Muscle layer of duodenum (tissue), 2 donors: Measurements from ENCODE around the gene RNF112.

Source experiments
- H3K27ac ChIP-seq: one replicate; pipeline ENCODE4 v1.7.0; 2013; ENCODE audit warnings: mild to moderate bottlenecking, low read length
- H3K27me3 ChIP-seq: one replicate; pipeline ENCODE4 v1.7.0; 2013; ENCODE audit warnings: low read depth, mild to moderate bottlenecking, control low read depth, low read length
- H3K36me3 ChIP-seq, 2 donors: one replicate each; pipeline ENCODE4 v1.7.0; 2013; ENCODE audit warnings: low read length in 2 of 2, control low read depth in 1 of 2, mild to moderate bottlenecking in 1 of 2; ENCODE audit not compliant: insufficient read depth in 2 of 2, control insufficient read depth in 1 of 2
- H3K4me1 ChIP-seq, 2 donors: one replicate each; pipeline ENCODE4 v1.7.0; 2013; ENCODE audit warnings: low read length in 2 of 2, mild to moderate bottlenecking in 2 of 2, control low read depth in 1 of 2, moderate library complexity in 1 of 2; ENCODE audit not compliant: insufficient read depth in 2 of 2, control insufficient read depth in 1 of 2
- H3K4me3 ChIP-seq, 2 donors: one replicate each; pipeline ENCODE4 v1.7.0; 2013; ENCODE audit warnings: low read length in 2 of 2, low read depth in 1 of 2, mild to moderate bottlenecking in 1 of 2
- H3K9me3 ChIP-seq, 2 donors: one replicate each; pipeline ENCODE4 v1.7.0; 2013; ENCODE audit warnings: low read length in 2 of 2, control low read depth in 1 of 2, mild to moderate bottlenecking in 1 of 2; ENCODE audit not compliant: control insufficient read depth in 1 of 2
- donor health status: healthy.

Gene RNF112

DNA sequence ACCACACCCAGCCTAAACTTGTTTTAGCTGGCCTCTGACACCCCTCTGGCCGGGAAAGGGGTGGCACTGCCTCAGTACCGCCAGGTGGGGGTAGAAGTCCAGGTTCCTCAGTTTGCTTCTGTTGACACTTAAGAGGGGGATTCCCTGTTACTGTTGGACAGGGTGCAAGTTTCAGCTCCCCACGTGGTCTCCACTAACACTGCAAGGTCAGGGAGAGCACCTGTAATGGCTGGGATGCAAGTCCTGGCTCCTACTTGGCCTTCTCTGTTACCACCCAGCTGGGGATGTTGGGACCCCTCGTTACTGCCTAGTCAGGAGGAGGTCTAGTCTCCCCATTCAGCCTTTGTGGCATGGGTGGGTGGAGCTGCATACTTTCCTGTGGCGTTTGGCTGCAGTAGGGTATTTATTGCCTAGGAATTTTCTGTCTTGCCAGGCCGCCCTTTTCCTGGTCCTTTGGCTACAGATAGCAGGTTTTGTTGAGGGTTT, 13.4 kb upstream of the RNF112 start:
- Histone ChIP-seq H3K27ac (peak overlapping the region; percentile 65), H3K4me3 (no peak overlapping the region), H3K27me3 (no peaks in the 10 kb centered on the region), H3K4me1 (peaks cover 13 to 26% of the 10 kb centered on the region in 2 donors), H3K36me3 (no peaks in the 10 kb centered on the region), H3K9me3 (no peaks in the 10 kb centered on the region)

- Histone ChIP-seq H3K9me3 (no peaks in the 10 kb centered on the region), H3K4me1 (peaks cover 13 to 23% of the 10 kb centered on the region in 2 donors), H3K27me3 (no peaks in the 10 kb centered on the region), H3K27ac (peak overlapping the region; percentile 65), H3K4me3 (no peak overlapping the region), H3K36me3 (no peaks in the 10 kb centered on the region)
Observed at GRCh38 chr17:19398301-19399181, 12.5 kb upstream of the RNF112 start.

GRCh38 chr17:19399750-19400450, 11.1 kb upstream of the RNF112 start:
- Histone ChIP-seq H3K4me3 (no peak overlapping the region), H3K27ac (no peak overlapping the region), H3K36me3 (no peaks in the 10 kb centered on the region), H3K27me3 (no peaks in the 10 kb centered on the region), H3K9me3 (no peaks in the 10 kb centered on the region), H3K4me1 (peaks cover 13 to 23% of the 10 kb centered on the region in 2 donors)

DNA sequence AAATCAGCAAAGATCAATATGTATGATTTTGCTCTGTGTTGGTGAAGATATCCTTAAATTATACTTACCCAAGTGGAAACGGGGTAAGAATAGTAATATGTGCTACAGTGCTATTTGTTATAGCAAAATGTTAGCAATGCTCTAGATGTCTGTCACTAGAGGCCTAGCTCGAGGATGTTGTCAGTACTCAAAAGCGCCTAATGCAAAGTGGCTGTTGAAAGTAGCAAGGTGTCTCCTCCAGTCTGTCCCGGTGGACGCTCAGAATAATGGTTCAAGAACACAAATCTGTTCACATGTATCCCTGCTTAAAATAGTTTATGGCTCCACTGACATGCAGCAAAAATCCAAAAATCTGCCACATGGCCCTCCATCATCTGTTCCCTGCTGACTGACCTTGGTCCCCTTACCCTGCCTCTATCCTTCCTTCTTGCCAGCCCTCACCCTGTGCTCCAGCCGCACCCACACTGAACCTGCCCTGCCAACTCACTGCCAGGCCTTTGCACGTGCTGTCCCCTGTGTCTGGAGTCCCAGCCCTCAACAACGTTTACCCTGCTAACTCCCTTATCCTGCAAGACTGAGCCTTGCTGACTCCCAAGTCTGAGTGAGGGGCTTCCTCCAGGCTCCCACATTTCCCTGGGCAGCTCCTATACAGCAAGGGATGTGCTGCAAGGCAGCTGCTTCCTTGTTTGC, 9.6 kb upstream of the RNF112 start:
- no peaks in the 10 kb centered on the region for H3K36me3 ChIP-seq
- peaks cover 13 to 23% of the 10 kb centered on the region in 2 donors for H3K4me1 ChIP-seq
- H3K27me3 ChIP-seq, result no peaks in the 10 kb centered on the region
- no peaks in the 10 kb centered on the region for H3K9me3 ChIP-seq
- no peak overlapping the region for H3K27ac ChIP-seq
- H3K4me3 ChIP-seq, result no peak overlapping the region

- H3K36me3 ChIP-seq, result no peaks in the 10 kb centered on the region
- no peaks in the 10 kb centered on the region for H3K27me3 ChIP-seq
- no peak overlapping the region for H3K4me3 ChIP-seq
- H3K9me3 ChIP-seq, result no peaks in the 10 kb centered on the region
- peaks cover 13 to 23% of the 10 kb centered on the region in 2 donors for H3K4me1 ChIP-seq
- H3K27ac ChIP-seq, result no peak overlapping the region
Observed at GRCh38 chr17:19402171-19402570, 8.9 kb upstream of the RNF112 start.

GRCh38 chr17:19403021-19403420, 8.0 kb upstream of the RNF112 start:
- no peak overlapping the region for H3K4me3 ChIP-seq
- H3K4me1 ChIP-seq, result peaks cover 9 to 23% of the 10 kb centered on the region in 2 donors
- no peaks in the 10 kb centered on the region for H3K36me3 ChIP-seq
- H3K27ac ChIP-seq, result no peak overlapping the region
- H3K27me3 ChIP-seq, result no peaks in the 10 kb centered on the region
- H3K9me3 ChIP-seq, result no peaks in the 10 kb centered on the region

DNA sequence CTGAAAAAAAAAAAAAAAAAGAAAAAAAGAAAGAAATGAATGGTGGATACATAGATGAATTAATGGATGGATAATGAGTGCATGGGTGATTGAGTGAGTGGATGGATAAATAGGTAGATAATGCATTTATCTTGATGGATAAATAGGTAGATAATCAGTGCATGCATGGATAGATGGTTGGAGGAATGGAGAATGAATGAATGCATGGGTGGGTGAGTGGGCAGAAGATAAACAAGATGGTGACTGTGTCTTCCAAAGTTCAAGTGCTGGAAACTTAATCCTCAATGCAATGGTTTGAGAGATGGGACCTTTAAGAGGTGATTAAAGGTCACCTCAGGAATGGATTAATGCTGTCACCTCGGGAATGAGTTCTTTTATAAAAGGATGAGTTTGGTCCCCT, 6.8 kb upstream of the RNF112 start:
- no peak overlapping the region for H3K4me3 ChIP-seq
- H3K36me3 ChIP-seq, result no peaks in the 10 kb centered on the region
- H3K27ac ChIP-seq, result no peak overlapping the region
- no peaks in the 10 kb centered on the region for H3K27me3 ChIP-seq
- no peaks in the 10 kb centered on the region for H3K9me3 ChIP-seq
- peaks cover 0 to 18% of the 10 kb centered on the region in 2 donors for H3K4me1 ChIP-seq

GRCh38 chr17:19405114-19405513, 5.9 kb upstream of the RNF112 start:
- peaks cover 0 to 12% of the 10 kb centered on the region in 2 donors for H3K4me1 ChIP-seq
- H3K9me3 ChIP-seq, result no peaks in the 10 kb centered on the region
- no peaks in the 10 kb centered on the region for H3K36me3 ChIP-seq
- H3K4me3 ChIP-seq, result no peak overlapping the region
- no peaks in the 10 kb centered on the region for H3K27me3 ChIP-seq
- no peak overlapping the region for H3K27ac ChIP-seq

DNA sequence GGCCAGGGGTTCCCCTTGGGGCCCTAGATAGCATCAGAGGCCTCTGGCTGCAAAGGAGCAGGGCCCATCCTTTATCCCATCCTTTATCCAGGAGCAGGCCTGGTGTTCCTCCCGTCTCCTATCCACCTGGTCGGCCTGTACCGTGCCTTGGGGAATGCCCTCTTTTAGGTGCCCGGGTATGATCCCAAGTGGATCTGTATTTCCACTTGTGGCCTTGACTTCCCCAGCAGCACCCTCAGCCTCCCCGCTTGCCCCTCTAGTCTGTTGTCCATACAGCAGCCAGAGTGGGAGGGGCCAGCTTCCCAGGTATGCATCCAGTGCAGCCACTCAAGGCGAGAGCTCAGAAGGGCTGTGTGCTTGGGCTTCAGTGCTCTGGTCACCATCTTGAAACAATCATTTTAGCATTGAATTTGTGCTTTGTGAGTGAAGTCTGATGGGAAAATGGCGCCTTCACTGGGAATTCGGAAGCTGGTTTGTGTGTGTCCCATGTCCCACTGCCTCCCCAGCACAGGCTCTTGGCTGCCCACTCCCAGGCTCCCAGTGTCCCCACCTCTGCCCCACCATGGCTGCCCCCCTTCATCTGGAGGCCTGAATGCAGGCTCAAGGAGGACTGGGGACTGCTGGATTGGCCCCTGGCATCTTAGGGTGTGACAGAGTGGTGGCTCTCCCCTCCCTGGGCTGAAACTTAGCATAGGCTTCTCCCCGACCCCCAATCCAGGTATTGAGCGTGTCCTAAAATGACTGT, 3.3 kb upstream of the RNF112 start:
- H3K36me3 ChIP-seq, result no peaks in the 10 kb centered on the region
- H3K4me3 ChIP-seq, result no peak overlapping the region
- H3K9me3 ChIP-seq, result no peaks in the 10 kb centered on the region
- H3K27ac ChIP-seq, result no peak overlapping the region
- H3K4me1 ChIP-seq, result peaks cover 4 to 6% of the 10 kb centered on the region in 2 donors
- H3K27me3 ChIP-seq, result no peaks in the 10 kb centered on the region

DNA sequence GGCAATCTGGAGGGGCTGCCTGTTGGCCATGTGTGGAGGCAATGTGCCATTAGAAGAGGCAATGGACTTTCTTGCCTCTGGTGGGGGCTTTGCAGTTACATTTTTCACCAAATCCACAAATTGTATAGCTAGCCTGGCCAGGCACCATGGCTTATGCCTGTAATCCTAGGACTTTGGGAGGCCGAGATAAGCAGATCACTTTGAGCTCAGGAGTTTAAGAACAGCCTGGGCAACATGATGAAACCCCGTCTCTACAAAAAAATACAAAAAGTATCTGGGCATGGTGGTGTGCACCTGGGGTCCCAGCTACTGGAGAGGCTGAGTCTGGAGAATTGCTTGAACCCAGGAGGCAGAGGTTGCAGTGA, 2.7 kb upstream of the RNF112 start:
- Histone ChIP-seq H3K4me1 (peaks cover 4 to 6% of the 10 kb centered on the region in 2 donors), H3K27me3 (no peaks in the 10 kb centered on the region), H3K4me3 (no peak overlapping the region)

More for the DNA sequence above, 2.7 kb upstream of the RNF112 start:
- Histone ChIP-seq H3K36me3 (no peaks in the 10 kb centered on the region), H3K9me3 (no peaks in the 10 kb centered on the region), H3K27ac (no peak overlapping the region)
